Panc1 (cell line): ENCODE measurements around the gene TAOK3. TPM values are rescaled to one million over a fixed set of nuclear protein-coding genes. Genes with fewer than 3 reads are reported as not detected.

Source experiments
- ATAC-seq: fragments of 200-7000 bp; cut with Tn5 transposase; 2 replicates; pipeline ENCODE4 v1.9.1; 2020; ENCODE audit warnings: mild to moderate bottlenecking, moderate library complexity
- BruUV-seq: library from RNA; stranded (reverse); fragments of 400-500 nt; replicated peaks from 2 replicates; lab custom pipeline; 2021; lab: Mats Ljungman, UMichigan
- CTCF ChIA-PET: fragments of 300-600 bp; sonication (Branson Sonifier 250); formaldehyde crosslinking; loops from one replicate; lab custom pipeline; 2022; ENCODE audit warnings: antibody characterized with exemption; lab: Charles Lee
- POLR2A ChIA-PET: fragments of 300-600 bp; sonication (Branson Sonifier 250); formaldehyde crosslinking; loops from one replicate; lab custom pipeline; 2022; ENCODE audit warnings: antibody characterized with exemption; lab: Charles Lee
- DNase-seq: peaks from one replicate; pipeline ENCODE4 v3.0.0-alpha.2; 2010; ENCODE audit warnings: low read depth, low spot score
- H3K27ac ChIP-seq: 2 replicates; pipeline ENCODE4 v1.5.1; 2011; ENCODE audit warnings: mild to moderate bottlenecking, low read length, inconsistent platforms
- H3K27me3 ChIP-seq: fragments of 200-500 bp; sonication (Bioruptor generic); 2 replicates; pipeline ENCODE4 v1.6.0; 2014; ENCODE audit warnings: low read length, inconsistent platforms; ENCODE audit not compliant: control insufficient read depth, insufficient read depth
- H3K36me3 ChIP-seq: fragments of 200-500 bp; sonication (Bioruptor generic); 2 replicates; pipeline ENCODE4 v1.5.1; 2014; ENCODE audit warnings: inconsistent platforms, mild to moderate bottlenecking, low read length, moderate library complexity; ENCODE audit not compliant: control insufficient read depth, insufficient read depth
- H3K4me1 ChIP-seq: 2 replicates; pipeline ENCODE4 v1.5.1; 2011; ENCODE audit warnings: inconsistent platforms, mild to moderate bottlenecking, low read length, moderate library complexity; ENCODE audit not compliant: control insufficient read depth, insufficient read depth
- H3K4me3 ChIP-seq, 2 experiments: 2 replicates each; pipeline ENCODE4 v1.5.1; 2011 to 2012; ENCODE audit warnings: low read depth in 2 of 2, low read length in 2 of 2, mild to moderate bottlenecking in 2 of 2, inconsistent platforms in 1 of 2, moderate library complexity in 1 of 2
- H3K9me3 ChIP-seq: fragments of 200-500 bp; sonication (Bioruptor generic); 2 replicates; pipeline ENCODE4 v1.5.1; 2014; ENCODE audit warnings: low read depth, mild to moderate bottlenecking, inconsistent platforms, low read length, moderate library complexity; ENCODE audit not compliant: control insufficient read depth, insufficient read depth
- POLR2AphosphoS5 ChIP-seq: IDR thresholded peaks from 2 replicates; pipeline ENCODE4 v1.6.1; 2012; ENCODE audit warnings: mild to moderate bottlenecking, low read depth, low read length, moderate library complexity
- SIN3A ChIP-seq: IDR thresholded peaks from 2 replicates; pipeline ENCODE4 v1.6.1; 2012; ENCODE audit warnings: low read depth, mild to moderate bottlenecking, low read length, moderate library complexity, borderline replicate concordance; ENCODE audit not compliant: insufficient read depth
- TCF7L2 ChIP-seq: IDR thresholded peaks from 2 replicates; pipeline ENCODE4 v1.6.1; 2011; ENCODE audit warnings: mild to moderate bottlenecking, low read depth, low read length, inconsistent platforms
- in situ Hi-C: cut with HindIII; loops from 2 replicates; pipeline ENCODE4 v1.10.0; 2016; ENCODE audit warnings: low sequenced_read_pairs, low pct_unique_long_range_greater_than_20kb
- intact Hi-C: fragments of 100-400 bp; cut with micrococcal nuclease; formaldehyde crosslinking; loops from one replicate; pipeline ENCODE4 v1.10.0; 2022; ENCODE audit not compliant: unreplicated experiment
- total RNA-seq: library from RNA; stranded (reverse); gene quantifications from one replicate; pipeline ENCODE4 v1.2.1, GENCODE V29; 2021; ENCODE audit not compliant: unreplicated experiment
- TF ChIP-seq, protein P1 (sequence below): fragments of 450-650 bp; IDR thresholded peaks from 2 replicates; pipeline ENCODE4 v1.5.1; 2017; ENCODE audit warnings: mild to moderate bottlenecking
- TF ChIP-seq, protein P2 (sequence below), 2 experiments: IDR thresholded peaks; 2 replicates each; pipeline ENCODE4 v1.6.1; 2011 to 2012; ENCODE audit warnings: low read depth in 2 of 2, control low read depth in 1 of 2, low read length in 1 of 2, mild to moderate bottlenecking in 1 of 2, moderate library complexity in 1 of 2; ENCODE audit not compliant: insufficient read depth in 1 of 2

TAOK3 gene
- total RNA-seq, 1 experiment from 2014 or later = 30.5 TPM

DNA sequence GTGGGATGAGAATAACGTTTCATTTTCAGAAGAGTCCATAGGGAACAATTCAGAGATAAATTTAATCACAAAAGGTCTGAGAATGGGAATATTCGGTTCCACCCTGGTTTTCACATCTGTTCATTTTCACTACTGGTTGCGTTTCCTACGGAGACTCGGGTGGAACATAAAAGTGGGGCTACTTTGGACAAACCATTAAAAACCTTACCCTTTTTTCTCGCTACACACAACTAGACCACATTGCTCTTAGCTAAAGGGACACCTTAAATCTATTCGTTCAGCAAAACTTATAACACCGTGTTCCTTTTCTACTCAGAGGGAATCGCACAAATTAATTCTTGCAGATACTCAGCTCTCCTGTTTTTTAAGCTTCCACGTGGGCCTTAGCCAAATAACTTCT lies 2.6 kb upstream of the TAOK3 start:
- H3K4me1 ChIP-seq = peaks cover 7% of the 10 kb centered on the region; the same call in 1 of the 2 replicates
- peaks cover 10% of the 10 kb centered on the region for H3K36me3 ChIP-seq
- intact Hi-C loops (loop anchor here (2.0 kb wide), 1 partner anchor 193 kb away; no protein-coding TSS in a partner anchor), in situ Hi-C loops (no loop called here)
- H3K27me3 ChIP-seq = no peaks in the 10 kb centered on the region
- H3K9me3 ChIP-seq = no peaks in the 10 kb centered on the region
- CTCF ChIA-PET = interaction anchor here (0.7 to 2.4 kb wide), 7 partner anchors 37 to 255 kb away, joined by 3 to 13 read pairs (median 8); partner anchors contain the start of gene PEBP1
- DNase-seq = no peak
- no peak for ATAC-seq
- H3K27ac ChIP-seq = peak overlapping the region; percentile 98
- TF ChIP-seq TCF7L2 (no peak), POLR2AphosphoS5 (no peak), SIN3A (no peak)
- TF ChIP-seq, protein P1, sequence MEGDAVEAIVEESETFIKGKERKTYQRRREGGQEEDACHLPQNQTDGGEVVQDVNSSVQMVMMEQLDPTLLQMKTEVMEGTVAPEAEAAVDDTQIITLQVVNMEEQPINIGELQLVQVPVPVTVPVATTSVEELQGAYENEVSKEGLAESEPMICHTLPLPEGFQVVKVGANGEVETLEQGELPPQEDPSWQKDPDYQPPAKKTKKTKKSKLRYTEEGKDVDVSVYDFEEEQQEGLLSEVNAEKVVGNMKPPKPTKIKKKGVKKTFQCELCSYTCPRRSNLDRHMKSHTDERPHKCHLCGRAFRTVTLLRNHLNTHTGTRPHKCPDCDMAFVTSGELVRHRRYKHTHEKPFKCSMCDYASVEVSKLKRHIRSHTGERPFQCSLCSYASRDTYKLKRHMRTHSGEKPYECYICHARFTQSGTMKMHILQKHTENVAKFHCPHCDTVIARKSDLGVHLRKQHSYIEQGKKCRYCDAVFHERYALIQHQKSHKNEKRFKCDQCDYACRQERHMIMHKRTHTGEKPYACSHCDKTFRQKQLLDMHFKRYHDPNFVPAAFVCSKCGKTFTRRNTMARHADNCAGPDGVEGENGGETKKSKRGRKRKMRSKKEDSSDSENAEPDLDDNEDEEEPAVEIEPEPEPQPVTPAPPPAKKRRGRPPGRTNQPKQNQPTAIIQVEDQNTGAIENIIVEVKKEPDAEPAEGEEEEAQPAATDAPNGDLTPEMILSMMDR = no peak
- TF ChIP-seq, protein P2, sequence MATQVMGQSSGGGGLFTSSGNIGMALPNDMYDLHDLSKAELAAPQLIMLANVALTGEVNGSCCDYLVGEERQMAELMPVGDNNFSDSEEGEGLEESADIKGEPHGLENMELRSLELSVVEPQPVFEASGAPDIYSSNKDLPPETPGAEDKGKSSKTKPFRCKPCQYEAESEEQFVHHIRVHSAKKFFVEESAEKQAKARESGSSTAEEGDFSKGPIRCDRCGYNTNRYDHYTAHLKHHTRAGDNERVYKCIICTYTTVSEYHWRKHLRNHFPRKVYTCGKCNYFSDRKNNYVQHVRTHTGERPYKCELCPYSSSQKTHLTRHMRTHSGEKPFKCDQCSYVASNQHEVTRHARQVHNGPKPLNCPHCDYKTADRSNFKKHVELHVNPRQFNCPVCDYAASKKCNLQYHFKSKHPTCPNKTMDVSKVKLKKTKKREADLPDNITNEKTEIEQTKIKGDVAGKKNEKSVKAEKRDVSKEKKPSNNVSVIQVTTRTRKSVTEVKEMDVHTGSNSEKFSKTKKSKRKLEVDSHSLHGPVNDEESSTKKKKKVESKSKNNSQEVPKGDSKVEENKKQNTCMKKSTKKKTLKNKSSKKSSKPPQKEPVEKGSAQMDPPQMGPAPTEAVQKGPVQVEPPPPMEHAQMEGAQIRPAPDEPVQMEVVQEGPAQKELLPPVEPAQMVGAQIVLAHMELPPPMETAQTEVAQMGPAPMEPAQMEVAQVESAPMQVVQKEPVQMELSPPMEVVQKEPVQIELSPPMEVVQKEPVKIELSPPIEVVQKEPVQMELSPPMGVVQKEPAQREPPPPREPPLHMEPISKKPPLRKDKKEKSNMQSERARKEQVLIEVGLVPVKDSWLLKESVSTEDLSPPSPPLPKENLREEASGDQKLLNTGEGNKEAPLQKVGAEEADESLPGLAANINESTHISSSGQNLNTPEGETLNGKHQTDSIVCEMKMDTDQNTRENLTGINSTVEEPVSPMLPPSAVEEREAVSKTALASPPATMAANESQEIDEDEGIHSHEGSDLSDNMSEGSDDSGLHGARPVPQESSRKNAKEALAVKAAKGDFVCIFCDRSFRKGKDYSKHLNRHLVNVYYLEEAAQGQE (IDR thresholded peaks at IDR 0.05; ENCODE audit: insufficient read depth in 1 of 2, low read depth in 2 of 2, low read length in 1 of 2) = no peak
- POLR2A ChIA-PET = interaction anchor here (0.6 to 0.7 kb wide), 2 partner anchors 173 to 209 kb away, joined by 4 to 7 read pairs; no protein-coding TSS in a partner anchor
- BruUV-seq = no TSS peak
- H3K4me3 ChIP-seq = peak overlapping the region; percentile 83 to 88

DNA sequence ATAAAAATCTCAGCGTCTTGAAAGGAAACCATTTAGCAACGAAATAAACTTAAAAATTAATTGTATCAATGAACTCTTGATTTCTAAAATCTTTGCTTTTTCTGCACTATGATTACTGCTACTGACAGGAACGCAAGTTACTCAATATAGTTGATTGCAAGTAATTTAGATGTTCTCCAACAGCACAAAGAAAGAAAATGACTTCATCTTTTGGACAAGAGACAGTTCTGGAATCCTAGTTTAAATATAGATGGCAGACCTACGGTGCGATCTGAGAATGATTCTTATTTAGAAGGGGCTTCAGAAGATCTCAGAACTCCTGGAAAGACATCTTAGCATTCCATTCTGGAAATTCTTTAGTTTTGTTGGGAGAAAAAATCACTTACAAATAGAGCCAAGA lies 2.2 kb upstream of the TAOK3 start:
- TF ChIP-seq, protein P2 (IDR thresholded peaks at IDR 0.05; ENCODE audit: insufficient read depth in 1 of 2, low read depth in 2 of 2, low read length in 1 of 2) = no peak
- TF ChIP-seq SIN3A (no peak), POLR2AphosphoS5 (no peak), TCF7L2 (no peak)
- TF ChIP-seq, protein P1 = no peak
- H3K4me1 ChIP-seq = peaks cover 8% of the 10 kb centered on the region; the same call in 1 of the 2 replicates
- intact Hi-C loops (loop anchor here (2.0 kb wide), 1 partner anchor 192 kb away; no protein-coding TSS in a partner anchor), in situ Hi-C loops (no loop called here)
- no peaks in the 10 kb centered on the region for H3K9me3 ChIP-seq
- ChIA-PET CTCF (interaction anchor here (1.4 to 2.4 kb wide), 4 partner anchors 191 to 254 kb away, joined by 8 to 13 read pairs (median 12); no protein-coding TSS in a partner anchor), POLR2A (no interaction called here)
- peak overlapping the region; percentile 98 for H3K27ac ChIP-seq
- peak overlapping the region; percentile 83 to 88 for H3K4me3 ChIP-seq
- DNase-seq = no peak
- ATAC-seq = no peak
- BruUV-seq = no TSS peak
- no peaks in the 10 kb centered on the region for H3K27me3 ChIP-seq
- peaks cover 7% of the 10 kb centered on the region; the same call in 1 of the 2 replicates for H3K36me3 ChIP-seq
